Ovary (tissue), 3 donors: ENCODE measurements around the gene GPR87.

Experiments
- CTCF ChIP-seq, 3 donors: fragments of 450-650 bp in 2 of 3; fragments of 200-600 bp in 1 of 3; IDR thresholded peaks; one replicate each; pipeline versions ENCODE4 v1.5.1 to v1.8.0; 2016 to 2022; ENCODE audit warnings: antibody characterized with exemption in 3 of 3, mild to moderate bottlenecking in 1 of 3
- POLR2A ChIP-seq: fragments of 450-650 bp; IDR thresholded peaks from one replicate; pipeline ENCODE4 v1.6.1; 2017; ENCODE audit warnings: antibody characterized with exemption, mild to moderate bottlenecking, moderate library complexity
- donor health status: DM: no; HTN: no; CAD: no.

DNA sequence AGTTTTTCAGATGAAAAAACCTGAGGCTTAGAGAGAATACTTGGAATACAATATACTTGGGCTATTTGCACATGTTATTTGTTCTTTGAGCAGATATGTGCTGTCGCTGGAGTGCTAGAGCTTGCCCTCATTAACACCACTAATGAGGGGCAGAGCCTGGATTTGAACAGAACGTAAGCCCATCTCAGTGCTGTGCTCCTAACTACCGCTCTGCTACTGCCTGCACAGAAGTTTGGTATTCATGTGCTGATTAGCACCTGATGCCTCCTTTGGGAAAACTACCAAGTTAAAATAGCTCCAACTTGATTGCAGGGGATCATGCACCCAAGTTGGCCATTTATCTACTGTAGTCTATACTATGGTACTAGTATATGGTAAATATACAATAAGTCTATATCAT lies 3.6 kb downstream of the GPR87 start:
- TF ChIP-seq POLR2A (no peak), CTCF (IDR thresholded peaks at IDR 0.05) (no peak)
